GM23338 (cell line): ENCODE data around the gene ELAVL3. TPM values are rescaled to one million over a fixed set of nuclear protein-coding genes. Genes with fewer than 3 reads are reported as not detected.

Experiments used
- ATAC-seq: fragments of 200-7000 bp; cut with Tn5 transposase; 3 replicates; pipeline ENCODE4 v1.9.1; 2020
- DNase-seq: peaks from one replicate; pipeline ENCODE4 v3.0.0-alpha.2; 2015; ENCODE audit warnings: low spot score
- H2AFZ ChIP-seq: fragments of 200-600 bp; sonication (generic); 2 replicates; pipeline ENCODE4 v1.8.0; 2016; ENCODE audit warnings: antibody characterized with exemption, mild to moderate bottlenecking, moderate library complexity
- H3F3A ChIP-seq: fragments of 200-600 bp; sonication (generic); replicated peaks from 2 replicates; pipeline ENCODE4 v1.8.0; 2017; ENCODE audit warnings: antibody characterized with exemption, mixed run types, low read depth
- H3K27ac ChIP-seq: fragments of 200-600 bp; sonication (generic); 2 replicates; pipeline ENCODE4 v1.6.1; 2016; ENCODE audit warnings: low read depth
- H3K27me3 ChIP-seq: fragments of 200-600 bp; sonication (generic); 2 replicates; pipeline ENCODE4 v1.8.0; 2016; ENCODE audit warnings: mild to moderate bottlenecking, mixed run types, moderate library complexity; ENCODE audit not compliant: insufficient read depth
- H3K36me3 ChIP-seq: fragments of 200-600 bp; sonication (generic); 2 replicates; pipeline ENCODE4 v1.8.0; 2016; ENCODE audit warnings: mild to moderate bottlenecking; ENCODE audit not compliant: insufficient read depth
- H3K4me1 ChIP-seq: fragments of 200-600 bp; sonication (generic); 2 replicates; pipeline ENCODE4 v1.8.0; 2016; ENCODE audit warnings: mild to moderate bottlenecking, moderate library complexity; ENCODE audit not compliant: insufficient read depth
- H3K4me2 ChIP-seq: fragments of 200-600 bp; sonication (generic); 2 replicates; pipeline ENCODE4 v1.7.1; 2017; ENCODE audit warnings: mixed run types
- H3K4me3 ChIP-seq: fragments of 200-600 bp; sonication (generic); 2 replicates; pipeline ENCODE4 v1.6.1; 2016; ENCODE audit warnings: mixed run types
- H3K79me2 ChIP-seq: fragments of 200-600 bp; sonication (generic); replicated peaks from 2 replicates; pipeline ENCODE4 v1.8.0; 2017; ENCODE audit warnings: mild to moderate bottlenecking; ENCODE audit not compliant: insufficient read depth
- H3K9me2 ChIP-seq: fragments of 200-600 bp; sonication (generic); 2 replicates; pipeline ENCODE4 v1.8.0; 2017; ENCODE audit not compliant: insufficient read depth
- H4K20me1 ChIP-seq: fragments of 200-600 bp; sonication (generic); replicated peaks from 2 replicates; pipeline ENCODE4 v1.8.0; 2017; ENCODE audit warnings: mild to moderate bottlenecking; ENCODE audit not compliant: insufficient read depth
- H3K27ac Mint-ChIP-seq: 2 replicates; pipeline ENCODE4 v1.8.0; 2020; ENCODE audit warnings: inconsistent platforms, mild to moderate bottlenecking, moderate library complexity, mixed read lengths
- H3K27me3 Mint-ChIP-seq: 3 replicates; pipeline ENCODE4 v1.8.0; 2022; ENCODE audit warnings: low read depth, mild to moderate bottlenecking, moderate library complexity, mixed read lengths, inconsistent platforms; ENCODE audit not compliant: insufficient read depth, poor library complexity
- H3K36me3 Mint-ChIP-seq: 3 replicates; pipeline ENCODE4 v1.8.0; 2021; ENCODE audit warnings: low read depth, mild to moderate bottlenecking, inconsistent platforms, moderate library complexity, mixed read lengths
- H3K4me1 Mint-ChIP-seq: 3 replicates; pipeline ENCODE4 v1.8.0; 2020; ENCODE audit warnings: mild to moderate bottlenecking, inconsistent platforms, mixed read lengths
- H3K4me3 Mint-ChIP-seq: 3 replicates; pipeline ENCODE4 v1.8.0; 2021; ENCODE audit warnings: moderate library complexity, mild to moderate bottlenecking, inconsistent platforms, mixed read lengths
- H3K9me3 Mint-ChIP-seq: 3 replicates; pipeline ENCODE4 v1.8.0; 2020; ENCODE audit warnings: moderate library complexity, mild to moderate bottlenecking, inconsistent platforms, mixed read lengths
- CREB1 ChIP-seq: fragments of 250-450 bp; sonication (Bioruptor Pico); IDR thresholded peaks from 2 replicates; pipeline ENCODE4 v1.5.0; 2020; ENCODE audit warnings: low read depth, mild to moderate bottlenecking, moderate library complexity
- ETS1 ChIP-seq: IDR thresholded peaks from 2 replicates; pipeline ENCODE4 v1.6.1; 2016; ENCODE audit warnings: antibody characterized with exemption
- EZH2 ChIP-seq: fragments of 200-600 bp; sonication (generic); IDR thresholded peaks from one replicate; pipeline ENCODE4 v1.8.0; 2017; ENCODE audit warnings: antibody characterized with exemption, mild to moderate bottlenecking, low read depth; ENCODE audit not compliant: unreplicated experiment
- EZH2phosphoT487 ChIP-seq: fragments of 200-600 bp; sonication (generic); IDR thresholded peaks from one replicate; pipeline ENCODE4 v1.8.1; 2018; ENCODE audit warnings: antibody characterized with exemption; ENCODE audit not compliant: unreplicated experiment
- JUNB ChIP-seq: IDR thresholded peaks from one replicate; pipeline ENCODE4 v1.6.1; 2016; ENCODE audit warnings: antibody characterized with exemption; ENCODE audit not compliant: unreplicated experiment
- NANOG ChIP-seq: IDR thresholded peaks from 2 replicates; pipeline ENCODE4 v1.6.1; 2016; ENCODE audit warnings: antibody characterized with exemption, borderline replicate concordance
- POLR2AphosphoS5 ChIP-seq: IDR thresholded peaks from 2 replicates; pipeline ENCODE4 v1.6.1; 2016; ENCODE audit warnings: antibody characterized with exemption, low read depth
- REST ChIP-seq: IDR thresholded peaks from one replicate; pipeline ENCODE4 v1.6.1; 2018; ENCODE audit warnings: antibody characterized with exemption; ENCODE audit not compliant: unreplicated experiment
- STAT1 ChIP-seq: IDR thresholded peaks from one replicate; pipeline ENCODE4 v1.6.1; 2016; ENCODE audit warnings: antibody characterized with exemption; ENCODE audit not compliant: unreplicated experiment
- ZNF114 ChIP-seq: fragments of 250-450 bp; sonication (Bioruptor Pico); IDR thresholded peaks from 2 replicates; pipeline ENCODE4 v1.5.0; 2020; ENCODE audit warnings: mild to moderate bottlenecking, moderate library complexity
- ZNF331 ChIP-seq: fragments of 250-450 bp; sonication (Bioruptor Pico); IDR thresholded peaks from 2 replicates; pipeline ENCODE4 v1.5.0; 2020; ENCODE audit warnings: low read depth, mild to moderate bottlenecking, moderate library complexity
- ZNF462 ChIP-seq: fragments of 250-450 bp; sonication (Bioruptor Pico); IDR thresholded peaks from 2 replicates; pipeline ENCODE4 v1.5.0; 2020; ENCODE audit warnings: mild to moderate bottlenecking, moderate library complexity
- polyA plus RNA-seq: library from polyadenylated mRNA; unstranded; fragments of >200 nt; fragmentation: Nextera tagmentation; extraction: Ambion mirVana; gene quantifications from 2 replicates; pipeline ENCODE4 v1.2.1, GENCODE V29; 2016
- total RNA-seq: library from RNA; depleted of rRNA; stranded (reverse); fragments of >200 nt; shearing (Covaris generic); gene quantifications from 2 replicates; pipeline ENCODE4 v1.2.3, GENCODE V29; 2014

Gene ELAVL3
- total and polyA plus RNA-seq, 2 experiments from 2014 or later: 0.45 to 1.2 TPM

- no peak overlapping the region for H3K4me3 ChIP-seq
- DNase-seq (no peak), ATAC-seq (no peak)
- TF ChIP-seq ZNF114 (CRISPR knock-in tag) (no peak), POLR2AphosphoS5 (no peak), ETS1 (no peak)
- H3K9me2 ChIP-seq: no peaks in the 10 kb centered on the region
- no peaks in the 10 kb centered on the region for H4K20me1 ChIP-seq
- H3K79me2 ChIP-seq: no peaks in the 10 kb centered on the region
- no peaks in the 10 kb centered on the region for H3K27me3 ChIP-seq
- Mint-ChIP-seq H3K27me3 (peaks cover 8% of the 10 kb centered on the region), H3K4me3 (no peak overlapping the region), H3K36me3 (peaks cover 19% of the 10 kb centered on the region), H3K4me1 (no peaks in the 10 kb centered on the region), H3K27ac (no peak overlapping the region), H3K9me3 (no peaks in the 10 kb centered on the region; the same call in 2 of the 3 replicates)
- no peaks in the 10 kb centered on the region for H3F3A ChIP-seq
- peaks cover 5% of the 10 kb centered on the region for H3K36me3 ChIP-seq
- H3K4me1 ChIP-seq: no peaks in the 10 kb centered on the region
- H3K4me2 ChIP-seq: no peak overlapping the region
- no peak overlapping the region for H2AFZ ChIP-seq
- H3K27ac ChIP-seq: no peak overlapping the region
These were observed 33.1 kb upstream of the ELAVL3 start for GRCh38 chr19:11513946-11514345.

- no peak overlapping the region for H3K4me2 ChIP-seq
- DNase-seq (no peak), ATAC-seq (no peak)
- H3K36me3 ChIP-seq: peaks cover 5% of the 10 kb centered on the region
- no peaks in the 10 kb centered on the region for H3K79me2 ChIP-seq
- no peaks in the 10 kb centered on the region for H3F3A ChIP-seq
- peaks cover 15% of the 10 kb centered on the region for H3K36me3 Mint-ChIP-seq
- H3K4me1 Mint-ChIP-seq: no peaks in the 10 kb centered on the region; the same call in 2 of the 3 replicates
- no peaks in the 10 kb centered on the region for H4K20me1 ChIP-seq
- H2AFZ ChIP-seq: no peak overlapping the region
- H3K27ac Mint-ChIP-seq: no peak overlapping the region
- no peak overlapping the region for H3K4me3 ChIP-seq
- peaks cover 21% of the 10 kb centered on the region for H3K27me3 Mint-ChIP-seq
- no peak overlapping the region for H3K4me3 Mint-ChIP-seq
- no peaks in the 10 kb centered on the region for H3K9me2 ChIP-seq
- H3K27me3 ChIP-seq: no peaks in the 10 kb centered on the region
- no peaks in the 10 kb centered on the region for H3K4me1 ChIP-seq
- H3K9me3 Mint-ChIP-seq: no peaks in the 10 kb centered on the region; the same call in 2 of the 3 replicates
- H3K27ac ChIP-seq: no peak overlapping the region
- TF ChIP-seq JUNB (no peak), EZH2 (no peak), CREB1 (CRISPR knock-in tag) (no peak), POLR2AphosphoS5 (no peak), EZH2phosphoT487 (no peak), ZNF331 (CRISPR knock-in tag) (no peak), NANOG (no peak), STAT1 (no peak), ZNF462 (CRISPR knock-in tag) (no peak), ZNF114 (CRISPR knock-in tag) (no peak), REST (no peak)
These were observed 29.6 kb upstream of the ELAVL3 start for GRCh38 chr19:11510444-11510843.
